Muscle of back (tissue), 11 donors: ENCODE results near the gene CPED1. TPM values are rescaled to one million over a fixed set of nuclear protein-coding genes. Genes with fewer than 3 reads are reported as not detected.
A peak's percentile ranks its signal among the peaks of the same experiment; 100 is the strongest.
"Not testable (repeated sequence)": the region's sequence is repeated elsewhere in the genome, so short reads cannot be mapped to it uniquely, and the experiment has no call there.

Experiments
- DNase-seq, 3 donors: peaks; one replicate each; pipeline versions ENCODE4 v3.0.0 to v3.0.0-alpha.2; 2013
- polyA plus RNA-seq, 10 donors: library from polyadenylated mRNA; unstranded; fragments of 120-200 nt; gene quantifications; one replicate each; pipeline ENCODE4 v1.2.1, GENCODE V29; 2013; ENCODE audit not compliant: insufficient read length in 10 of 10

Gene CPED1
- polyA plus RNA-seq, 10 donors = 8.7 to 34.2 (median 12.0) TPM

DNA sequence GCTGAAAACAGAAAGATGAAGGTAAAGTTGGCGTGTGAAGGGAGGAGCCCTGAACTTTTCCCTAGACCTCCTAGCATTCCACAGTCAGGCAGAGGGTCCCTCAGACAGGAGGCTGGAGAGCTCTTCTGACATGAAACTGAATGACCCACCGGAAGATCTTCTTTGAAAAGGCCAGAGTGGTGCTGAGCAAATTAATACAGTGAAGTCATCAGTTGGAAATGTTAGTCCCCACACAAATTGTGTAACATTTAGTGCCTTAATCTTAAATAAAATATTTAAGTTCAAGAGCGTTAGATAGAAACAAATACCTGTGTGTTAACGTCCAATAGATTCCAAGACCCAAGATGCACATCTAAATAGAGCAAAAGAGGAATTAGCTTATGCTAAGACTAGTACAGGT is 291.3 kb downstream of the CPED1 start:
- DNase-seq = no peak

DNA sequence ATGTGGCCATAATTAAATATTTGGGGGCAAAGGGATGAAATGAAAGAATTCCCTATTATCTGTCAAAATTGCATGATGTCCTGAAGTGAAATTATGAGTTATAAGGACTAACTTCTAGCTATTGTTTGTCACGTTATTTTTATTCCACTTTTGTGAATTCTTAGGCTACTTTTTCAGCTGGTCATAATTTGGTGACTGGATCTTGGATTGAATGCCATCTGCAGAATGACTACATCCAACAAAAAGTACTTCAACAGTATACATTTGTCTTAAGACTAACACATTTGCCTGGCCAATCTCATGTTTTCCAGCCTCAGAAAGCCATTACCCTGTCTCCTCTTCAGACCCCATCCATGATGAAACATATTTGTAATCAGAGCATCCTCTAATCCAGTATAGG is 292.1 kb downstream of the CPED1 start:
- DNase-seq = no peak

DNA sequence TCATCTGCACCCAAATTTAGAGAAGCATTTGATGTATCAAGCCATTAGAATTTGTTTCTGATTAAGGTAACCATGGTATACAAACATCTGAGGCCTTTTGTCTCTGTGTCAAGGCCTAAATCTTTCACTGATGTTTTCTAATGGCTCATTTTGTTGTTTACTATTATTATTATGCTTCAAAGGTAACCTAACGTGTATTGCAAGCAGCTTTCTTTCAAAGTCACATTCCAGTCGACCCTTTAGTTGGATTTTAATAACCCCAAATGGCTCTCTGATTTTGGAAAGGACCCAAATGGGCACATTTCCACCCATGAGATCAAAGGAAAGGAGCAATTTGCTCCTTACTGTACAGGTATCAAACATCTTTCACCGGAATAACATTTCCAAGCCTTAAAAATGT is 293.6 kb downstream of the CPED1 start:
- DNase-seq = no peak

DNA sequence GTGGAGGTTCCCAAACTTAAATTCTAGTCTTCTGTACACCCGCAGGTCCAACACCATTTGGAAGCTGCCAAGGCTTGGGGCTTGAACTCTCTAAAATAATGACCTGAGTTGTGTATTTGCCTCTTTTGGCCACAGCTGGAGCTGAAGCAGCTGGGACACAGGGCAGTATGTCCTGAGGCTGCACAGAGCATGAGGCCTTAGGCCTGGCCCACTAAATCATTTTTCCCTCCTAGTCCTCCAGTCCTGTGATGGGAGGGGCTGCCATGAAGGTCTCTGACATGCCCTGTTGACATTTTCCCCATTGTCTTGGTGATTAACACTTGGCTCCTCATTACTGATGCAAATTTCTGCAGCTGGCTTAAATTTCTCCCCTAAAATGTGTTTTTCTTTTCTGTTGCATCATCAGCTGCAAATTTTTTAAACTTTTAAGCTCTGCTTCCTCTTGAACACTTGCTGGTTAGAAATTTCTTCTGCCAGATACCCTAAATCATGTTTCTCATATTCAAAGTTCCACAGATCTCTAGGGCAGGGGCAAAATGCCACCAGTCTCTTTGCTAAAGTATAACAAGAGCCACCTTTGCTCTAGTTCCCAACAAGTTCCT is 296.7 kb downstream of the CPED1 start:
- DNase-seq = no peak

DNA sequence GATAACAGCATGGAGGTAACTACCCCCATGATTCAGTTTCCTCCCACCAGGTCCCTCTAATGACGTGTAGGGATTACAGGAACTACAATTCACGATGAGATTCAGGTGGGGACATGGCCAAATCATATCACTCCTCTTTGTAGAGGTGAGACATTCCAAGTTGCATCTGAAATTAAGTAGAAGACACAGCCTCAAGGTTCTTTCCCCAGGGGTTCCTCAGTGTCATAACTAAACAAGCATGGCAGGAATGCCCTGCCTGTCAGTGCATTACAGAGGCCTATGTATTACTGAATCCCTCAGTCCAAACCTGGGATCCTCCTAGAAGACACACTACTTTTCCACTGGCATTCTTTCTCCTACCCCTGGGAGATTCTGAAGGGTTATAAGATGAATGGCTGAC is 297.7 kb downstream of the CPED1 start:
- no peak for DNase-seq

DNA sequence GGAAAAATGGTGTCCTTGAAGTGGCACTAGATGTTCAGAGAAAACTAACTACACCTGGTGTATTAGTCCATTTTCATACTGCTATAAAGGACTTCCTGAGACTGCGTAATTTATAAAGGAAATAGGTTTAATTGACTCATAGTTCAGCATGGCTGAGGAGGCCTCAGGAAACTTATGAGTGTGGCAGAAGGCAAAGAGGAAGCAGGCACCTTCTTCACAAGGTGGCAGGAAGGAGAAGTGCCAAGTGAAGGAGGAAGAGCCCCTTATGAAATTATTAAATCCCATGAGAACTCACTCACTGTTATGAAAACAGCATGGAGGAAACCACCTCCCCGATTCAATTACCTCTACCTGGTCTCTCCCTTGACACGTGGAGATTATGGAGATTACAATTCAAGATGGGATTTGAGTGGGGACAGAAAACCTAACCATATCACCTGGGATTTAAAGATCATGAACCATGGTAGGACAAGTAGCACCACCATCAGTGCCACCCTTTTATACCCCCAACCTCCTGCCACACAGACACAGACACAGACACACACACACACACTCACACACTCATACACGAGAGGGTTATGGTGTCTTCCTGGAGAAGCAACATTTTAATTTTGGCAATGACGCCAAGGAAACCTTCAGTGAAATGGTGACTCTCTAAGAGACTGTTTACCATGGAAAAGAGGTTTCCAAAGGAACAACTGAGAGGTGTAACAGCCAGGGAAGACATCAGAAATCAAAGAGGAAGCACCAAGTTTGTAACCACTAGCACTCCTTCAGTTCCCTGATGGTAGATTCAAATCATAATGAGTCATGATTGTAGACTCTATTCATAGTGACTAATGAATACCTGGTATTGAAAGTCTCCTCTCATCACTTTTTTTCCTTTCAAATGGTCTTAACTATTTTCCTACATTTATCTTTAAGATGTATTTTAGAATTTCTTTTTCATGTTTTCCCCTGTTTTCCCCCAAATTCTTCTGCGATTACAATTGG is 298.5 kb downstream of the CPED1 start:
- peak in 1 of 3 donors; percentile 25 for DNase-seq

DNA sequence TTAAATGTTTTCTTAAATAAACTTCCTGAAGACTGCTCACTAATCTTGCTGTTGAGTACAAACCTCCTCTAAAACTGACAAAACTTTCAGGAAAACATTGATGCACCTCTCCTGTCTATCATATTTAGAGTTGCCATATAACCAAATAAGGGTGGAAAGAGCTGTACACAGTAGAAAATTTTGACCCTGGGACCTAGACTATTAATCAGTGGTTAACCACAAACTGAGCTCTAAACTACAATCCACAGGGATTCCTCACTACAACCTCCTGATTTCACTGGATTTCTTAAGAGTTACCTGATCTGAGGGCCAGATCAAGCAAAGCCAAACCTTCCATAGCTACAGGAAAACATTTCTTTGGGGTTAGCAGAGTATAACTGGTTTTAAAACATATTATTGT is 300.4 kb downstream of the CPED1 start:
- DNase-seq = peak in 1 of 3 donors; percentile 59

DNA sequence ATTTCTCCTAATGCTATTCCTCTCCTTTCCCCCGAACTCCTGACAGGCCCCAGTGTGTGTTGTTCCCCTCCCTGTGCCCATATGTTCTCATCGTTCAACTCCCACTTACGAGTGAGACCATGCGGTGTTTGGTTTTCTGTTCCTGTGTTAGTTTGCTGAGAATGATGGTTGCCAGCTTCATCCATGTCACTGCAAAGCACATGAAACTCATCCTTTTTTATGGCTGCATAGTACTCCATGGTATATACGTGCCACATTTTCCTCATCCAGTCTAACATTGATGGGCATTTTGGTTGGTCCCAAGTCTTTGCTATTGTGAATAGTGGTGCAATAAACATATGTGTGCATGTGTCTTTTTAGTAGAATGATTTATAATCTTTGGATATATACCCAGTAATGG is 301.4 kb downstream of the CPED1 start:
- DNase-seq = not testable (repeated sequence)

DNA sequence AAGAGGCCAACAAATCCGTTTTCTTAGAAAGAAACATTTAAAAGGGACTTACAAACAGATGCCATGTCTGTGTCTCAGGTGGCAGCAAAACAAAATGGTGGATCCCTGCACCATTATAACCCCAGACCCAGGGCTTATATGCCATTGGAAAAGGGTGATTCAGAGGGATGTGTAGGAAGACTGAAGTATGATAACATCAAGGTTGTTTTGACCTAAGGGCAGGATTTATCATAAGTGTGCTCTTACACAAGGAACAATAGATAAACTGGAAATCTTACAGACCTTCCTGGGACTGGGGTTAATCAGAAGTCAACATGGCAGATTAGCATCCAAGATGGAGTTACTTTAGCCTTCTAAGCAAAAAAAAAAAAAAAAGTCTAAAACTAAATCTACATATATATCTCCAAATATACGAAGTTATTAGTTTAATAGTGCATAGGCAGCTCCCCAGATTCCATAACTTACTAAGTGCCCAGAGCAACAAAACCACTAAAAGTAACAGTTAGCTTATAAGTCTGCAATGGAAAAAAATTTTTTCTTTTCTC is 306.0 kb downstream of the CPED1 start:
- DNase-seq = no peak

DNA sequence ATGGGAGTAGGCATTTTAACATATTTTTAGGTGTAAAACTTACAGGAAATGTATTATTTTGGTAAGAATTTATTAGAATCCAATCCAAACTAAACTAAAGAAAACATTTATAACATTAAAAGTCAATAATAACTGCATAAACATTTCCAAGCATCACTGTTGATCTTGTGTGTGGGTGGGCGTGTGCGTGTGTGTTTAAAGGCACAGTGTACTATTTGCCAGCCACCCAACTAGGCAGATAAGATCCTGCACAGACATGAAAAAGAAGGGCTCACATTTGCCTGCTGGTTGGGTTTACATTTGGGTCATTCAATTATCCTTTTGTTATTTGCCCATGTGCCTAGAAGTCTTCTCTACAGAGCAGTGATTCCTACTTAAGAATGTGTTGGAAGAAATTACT is 309.3 kb downstream of the CPED1 start:
- no peak for DNase-seq

DNA sequence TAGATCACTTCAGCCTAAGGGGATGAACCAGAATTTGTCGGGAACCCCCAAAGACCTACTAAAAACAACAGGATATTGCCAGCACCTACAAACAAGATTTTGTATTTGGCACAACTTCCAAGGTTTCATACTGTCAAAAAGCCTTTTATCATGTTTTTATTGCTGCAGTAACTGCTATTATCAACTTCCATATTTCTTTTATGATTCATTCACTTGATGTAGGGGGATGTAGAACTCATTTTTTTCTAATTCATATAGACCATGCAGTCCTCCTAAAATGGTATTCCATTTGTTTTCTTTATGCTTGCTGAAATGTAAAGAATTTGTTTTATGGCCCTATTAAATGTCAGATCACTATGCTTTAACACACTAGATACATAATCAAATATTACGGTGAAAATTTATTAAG is 310.3 kb downstream of the CPED1 start:
- no peak for DNase-seq

DNA sequence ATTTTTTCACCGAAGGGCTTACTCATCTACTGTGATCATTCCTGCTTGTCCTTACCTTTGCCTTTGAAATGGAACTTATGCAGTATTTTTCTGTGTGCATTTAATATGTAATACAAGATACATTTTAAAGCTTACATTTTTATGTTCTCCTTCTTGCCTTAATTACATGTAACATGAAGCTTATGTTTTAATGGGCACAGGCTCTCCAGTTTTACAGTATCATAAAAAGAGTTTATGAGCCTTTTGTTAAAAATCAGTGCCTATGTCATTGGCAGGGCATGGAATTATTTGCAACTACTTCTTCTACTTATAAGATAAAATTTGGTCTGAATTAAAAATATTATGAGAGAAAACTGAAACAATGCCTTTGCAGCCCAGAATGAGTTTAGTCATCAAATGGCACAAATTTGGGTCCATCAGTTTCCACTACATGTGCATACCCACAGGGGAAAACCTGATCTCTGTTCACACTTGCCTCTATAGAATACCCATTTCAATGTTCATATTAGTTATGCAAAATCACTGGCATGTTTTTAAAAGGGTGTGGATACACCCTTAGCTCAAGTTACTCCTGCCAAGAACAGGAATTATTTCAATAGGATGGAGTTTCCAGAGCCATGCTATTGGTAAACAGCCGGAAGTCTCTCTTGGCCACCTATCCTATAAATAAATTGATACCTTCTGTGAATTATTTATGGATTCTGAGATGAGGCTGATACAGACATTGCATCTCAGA is 312.3 kb downstream of the CPED1 start:
- DNase-seq = no peak

DNA sequence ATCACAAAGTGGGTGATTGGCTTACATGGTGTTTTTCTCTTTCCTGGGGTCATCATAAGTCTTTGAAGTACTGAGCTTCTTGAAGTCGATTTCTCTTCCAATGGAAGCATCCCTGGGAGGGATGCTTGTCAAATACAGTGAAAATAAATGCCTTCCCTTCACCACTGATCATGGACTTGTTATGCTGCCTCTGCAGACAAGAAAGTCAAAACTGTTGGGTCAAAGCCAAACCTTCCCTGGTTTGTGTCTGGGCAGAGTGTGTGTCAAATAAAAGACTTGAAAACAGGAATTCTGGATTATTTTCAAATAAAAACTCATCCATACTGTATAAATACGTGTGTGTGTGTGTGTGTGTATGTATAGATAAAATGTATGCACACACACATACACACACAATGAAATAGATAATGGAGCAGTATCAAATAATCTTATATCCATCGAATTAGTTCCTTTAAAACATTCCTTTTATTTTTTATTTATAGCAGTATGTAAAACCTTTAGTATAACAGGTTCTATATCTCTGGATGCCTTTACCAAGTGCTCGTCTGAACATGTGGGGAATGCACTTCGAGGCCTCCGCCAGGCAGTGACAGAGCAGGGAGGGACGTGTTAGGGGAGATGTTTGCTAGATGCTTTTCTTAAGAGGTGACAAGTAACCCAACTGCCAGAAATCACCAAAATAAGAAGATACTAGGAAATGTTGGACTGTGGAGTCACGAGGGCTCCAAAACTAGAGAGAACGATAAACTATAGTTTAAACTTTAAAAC is 313.1 kb downstream of the CPED1 start:
- peak in 1 of 3 donors; percentile 33 for DNase-seq

DNA sequence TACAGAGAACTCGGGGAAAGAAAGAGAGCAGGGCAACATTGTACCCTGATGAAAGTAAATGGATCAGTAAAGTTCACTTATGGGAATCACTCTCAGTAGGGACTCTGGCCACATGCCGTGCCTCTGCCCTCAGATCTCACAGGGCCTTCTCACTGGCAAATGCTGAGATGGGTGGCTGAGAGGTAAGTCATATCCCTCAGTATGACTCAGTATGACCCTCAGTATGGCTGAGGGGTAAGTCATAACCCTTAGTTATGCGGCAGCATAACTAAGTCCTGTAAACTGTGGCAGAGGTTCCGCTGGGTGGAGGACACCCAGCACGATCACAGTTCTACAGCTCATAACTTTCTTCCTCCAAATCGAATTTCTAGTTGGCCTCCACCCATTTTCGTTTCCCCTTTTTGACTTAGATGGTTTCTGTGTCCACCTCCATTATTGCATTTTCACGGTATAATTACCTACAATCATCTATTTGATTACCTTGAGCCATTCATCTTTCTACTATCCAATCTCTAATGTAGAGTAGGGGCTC is 313.8 kb downstream of the CPED1 start:
- DNase-seq = peak in 1 of 3 donors; percentile 25

DNA sequence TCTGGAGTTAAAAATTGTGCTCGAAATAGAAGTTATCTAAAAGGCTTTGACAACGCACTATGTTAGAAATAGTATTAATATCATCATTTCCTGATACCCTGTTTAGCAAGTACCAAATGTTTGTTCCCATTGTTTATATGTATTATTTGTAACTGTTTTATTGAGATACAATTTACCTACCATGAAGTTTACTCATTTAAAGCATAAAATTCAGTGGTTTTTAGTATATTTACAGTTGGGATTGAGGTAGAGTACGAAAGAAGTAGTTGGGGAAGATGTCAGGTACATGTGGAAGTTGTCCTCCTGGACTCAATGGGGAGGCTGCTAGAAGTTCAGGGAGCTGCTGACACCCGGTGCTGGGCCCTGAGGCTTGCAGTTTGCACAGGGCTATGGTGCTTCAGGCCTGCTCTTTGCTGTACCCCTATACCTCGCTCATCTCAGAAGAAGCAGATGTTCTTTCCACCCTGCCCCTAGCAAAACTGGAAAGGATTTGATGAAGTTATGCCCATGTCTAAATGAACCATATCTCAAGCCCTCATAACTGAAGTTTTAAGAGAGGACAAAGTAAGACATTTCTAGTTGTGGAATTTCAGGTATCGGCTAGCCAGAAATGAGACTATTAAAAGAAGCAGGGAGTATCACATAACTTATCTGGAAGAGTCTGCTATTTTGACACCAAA is 315.1 kb downstream of the CPED1 start:
- DNase-seq = no peak

DNA sequence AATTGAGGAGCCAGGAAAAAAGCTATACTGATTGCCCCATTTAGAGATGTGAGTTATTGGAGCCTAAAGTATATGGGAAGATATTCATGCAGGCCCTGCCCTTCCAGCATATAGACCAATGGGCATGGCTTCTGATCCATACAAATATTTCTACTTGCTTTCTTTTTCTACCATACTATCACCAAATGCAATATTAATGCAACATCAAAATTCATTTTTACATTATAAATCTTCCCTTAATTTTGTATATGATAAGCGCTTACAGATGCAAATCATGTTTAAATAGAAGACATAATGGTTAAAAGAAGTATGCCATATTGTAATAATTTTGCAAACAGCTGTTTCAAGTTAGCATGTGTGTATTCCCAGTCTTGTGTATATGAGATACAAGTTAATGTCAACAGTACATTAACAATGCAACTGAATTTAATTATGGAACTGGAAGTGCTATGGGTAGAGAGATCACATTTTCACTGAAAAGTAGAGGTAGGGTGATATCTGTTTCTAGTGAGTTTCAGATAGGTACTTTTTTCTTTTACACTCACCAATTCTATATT is 315.7 kb downstream of the CPED1 start:
- DNase-seq = peak in 1 of 3 donors; percentile 43

DNA sequence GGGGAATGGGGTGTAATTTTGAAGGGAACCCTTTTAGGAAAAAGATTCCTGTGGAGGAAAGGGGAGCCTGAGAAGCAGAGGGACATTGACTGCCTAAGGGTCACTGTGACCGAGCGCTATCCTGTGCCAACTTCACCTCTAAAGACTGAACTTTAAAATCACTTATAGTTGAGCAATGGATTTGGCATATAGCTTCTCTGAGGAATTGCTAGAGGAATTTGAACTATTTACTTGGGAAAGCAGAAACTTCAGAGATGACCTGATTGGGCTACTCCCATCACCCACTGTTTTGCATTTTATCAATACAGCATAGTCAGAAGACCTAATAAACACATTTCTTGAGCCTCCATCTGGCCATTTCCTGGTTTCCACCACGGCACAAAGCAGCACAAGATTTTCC is 316.6 kb downstream of the CPED1 start:
- no peak for DNase-seq

DNA sequence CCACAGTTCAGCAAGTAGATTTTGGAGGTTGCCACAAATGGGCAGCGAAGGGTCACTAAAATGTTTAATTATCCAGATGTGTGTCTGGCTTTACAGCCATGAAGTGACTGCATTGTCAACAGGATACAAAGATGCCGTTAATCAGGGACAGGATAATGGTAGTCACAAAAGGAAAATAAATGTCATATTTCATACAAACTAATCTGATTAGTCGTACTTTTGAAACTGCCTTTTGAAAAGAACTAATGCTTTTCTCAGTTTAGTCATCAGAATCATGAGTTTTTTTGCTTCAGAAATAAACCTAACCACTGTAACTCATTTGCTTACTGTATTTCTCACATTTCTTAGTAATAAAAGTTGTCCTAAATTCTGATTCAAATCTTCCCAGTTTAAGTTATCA is 318.1 kb downstream of the CPED1 start:
- no peak for DNase-seq

DNA sequence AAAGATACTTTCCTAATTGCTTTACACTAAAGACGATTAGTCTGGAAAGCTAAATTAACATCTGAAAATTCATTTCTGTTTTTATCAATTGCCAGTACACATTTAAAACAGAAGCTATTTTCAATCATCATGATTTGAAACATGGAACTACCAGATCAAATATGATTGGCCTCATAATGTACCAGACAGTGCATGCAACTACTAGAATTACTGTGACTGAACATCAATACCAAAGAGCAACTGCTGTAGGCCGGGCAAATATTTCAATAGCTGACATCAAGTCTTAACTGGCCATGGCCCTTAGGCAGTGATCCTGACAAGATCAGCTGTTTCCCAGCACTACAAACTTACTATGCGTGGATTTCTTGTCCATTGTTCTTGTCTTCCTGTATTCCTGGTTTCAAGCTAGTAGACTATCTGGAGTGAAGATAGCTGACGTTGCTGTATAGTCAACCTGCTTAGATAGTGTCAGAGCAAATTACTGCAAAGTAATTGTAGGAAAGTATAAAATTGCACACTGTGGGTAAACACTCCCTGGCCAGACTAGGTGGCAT is 318.6 kb downstream of the CPED1 start:
- DNase-seq = no peak
